Astrocyte (in vitro differentiated cells and primary cell): Measurements from ENCODE around the gene PEX26. TPM values are rescaled to one million over a fixed set of nuclear protein-coding genes. Genes with fewer than 3 reads are reported as not detected.

Source experiments
- DNase-seq: peaks from one replicate; pipeline ENCODE4 v3.0.0-alpha.2; 2010; ENCODE audit warnings: low read depth
- FAIRE-seq: peaks from 2 replicates; lab custom pipeline; 2011; peaks lifted over from hg19 to GRCh38; lab: Jason Lieb, UNC
- H2AFZ ChIP-seq: 2 replicates; pipeline ENCODE4 v1.6.0; 2012; ENCODE audit warnings: low read depth, low read length, inconsistent platforms
- H3K27ac ChIP-seq: 2 replicates; pipeline ENCODE4 v1.5.1; 2011; ENCODE audit warnings: low read depth, low read length, inconsistent platforms
- H3K27me3 ChIP-seq: 2 replicates; pipeline ENCODE4 v1.6.0; 2011; ENCODE audit warnings: low read length, inconsistent platforms; ENCODE audit not compliant: insufficient read depth
- H3K36me3 ChIP-seq: 2 replicates; pipeline ENCODE4 v1.5.1; 2011; ENCODE audit warnings: low read length, inconsistent platforms; ENCODE audit not compliant: insufficient read depth
- H3K4me1 ChIP-seq: 2 replicates; pipeline ENCODE4 v1.5.1; 2011; ENCODE audit warnings: low read length, inconsistent platforms; ENCODE audit not compliant: insufficient read depth
- H3K4me2 ChIP-seq: 2 replicates; pipeline ENCODE4 v1.6.0; 2012; ENCODE audit warnings: low read length, inconsistent platforms
- H3K4me3 ChIP-seq: 2 replicates; pipeline ENCODE4 v1.5.1; 2011; ENCODE audit warnings: low read depth, mild to moderate bottlenecking, low read length, inconsistent platforms; ENCODE audit not compliant: insufficient read depth
- H3K79me2 ChIP-seq: 2 replicates; pipeline ENCODE4 v1.6.0; 2012; ENCODE audit warnings: mild to moderate bottlenecking, low read length, inconsistent platforms; ENCODE audit not compliant: insufficient read depth
- H3K9ac ChIP-seq: 2 replicates; pipeline ENCODE4 v1.6.0; 2012; ENCODE audit warnings: mild to moderate bottlenecking, low read length, inconsistent platforms
- H3K9me3 ChIP-seq: 2 replicates; pipeline ENCODE4 v1.5.1; 2012; ENCODE audit warnings: low read depth, mild to moderate bottlenecking, low read length, inconsistent platforms; ENCODE audit not compliant: insufficient read depth
- H4K20me1 ChIP-seq: 2 replicates; pipeline ENCODE4 v1.6.0; 2012; ENCODE audit warnings: low read length, inconsistent platforms; ENCODE audit not compliant: insufficient read depth
- H3K27ac Mint-ChIP-seq: one replicate; pipeline ENCODE4 v1.8.0; 2021; ENCODE audit warnings: mild to moderate bottlenecking, mixed read lengths; ENCODE audit not compliant: unreplicated experiment
- H3K27me3 Mint-ChIP-seq: one replicate; pipeline ENCODE4 v1.8.0; 2021; ENCODE audit warnings: low read depth, mixed read lengths; ENCODE audit not compliant: unreplicated experiment
- H3K36me3 Mint-ChIP-seq: one replicate; pipeline ENCODE4 v1.8.0; 2021; ENCODE audit warnings: low read depth, mixed read lengths; ENCODE audit not compliant: unreplicated experiment
- H3K4me1 Mint-ChIP-seq: one replicate; pipeline ENCODE4 v1.8.0; 2021; ENCODE audit warnings: low read depth, mixed read lengths; ENCODE audit not compliant: unreplicated experiment
- H3K4me3 Mint-ChIP-seq: one replicate; pipeline ENCODE4 v1.8.0; 2021; ENCODE audit warnings: mild to moderate bottlenecking, moderate library complexity, mixed read lengths; ENCODE audit not compliant: unreplicated experiment
- H3K9me3 Mint-ChIP-seq: one replicate; pipeline ENCODE4 v1.8.0; 2021; ENCODE audit warnings: mild to moderate bottlenecking, mixed read lengths; ENCODE audit not compliant: unreplicated experiment
- EZH2 ChIP-seq: IDR thresholded peaks from 2 replicates; pipeline ENCODE4 v1.6.1; 2012; ENCODE audit warnings: mild to moderate bottlenecking, low read length, inconsistent platforms; ENCODE audit not compliant: insufficient read depth
- total RNA-seq: library from RNA; stranded (reverse); gene quantifications from 2 replicates; pipeline ENCODE4 v1.2.1, GENCODE V29; 2021
- TF ChIP-seq, protein P1 (sequence below): IDR thresholded peaks from 2 replicates; pipeline ENCODE4 v1.5.1; 2011; ENCODE audit warnings: low read depth, mild to moderate bottlenecking, inconsistent platforms, low read length, moderate library complexity; ENCODE audit not compliant: insufficient read depth

PEX26 gene
- total RNA-seq, 1 donor from 2014 or later: 41.9 TPM

DNA sequence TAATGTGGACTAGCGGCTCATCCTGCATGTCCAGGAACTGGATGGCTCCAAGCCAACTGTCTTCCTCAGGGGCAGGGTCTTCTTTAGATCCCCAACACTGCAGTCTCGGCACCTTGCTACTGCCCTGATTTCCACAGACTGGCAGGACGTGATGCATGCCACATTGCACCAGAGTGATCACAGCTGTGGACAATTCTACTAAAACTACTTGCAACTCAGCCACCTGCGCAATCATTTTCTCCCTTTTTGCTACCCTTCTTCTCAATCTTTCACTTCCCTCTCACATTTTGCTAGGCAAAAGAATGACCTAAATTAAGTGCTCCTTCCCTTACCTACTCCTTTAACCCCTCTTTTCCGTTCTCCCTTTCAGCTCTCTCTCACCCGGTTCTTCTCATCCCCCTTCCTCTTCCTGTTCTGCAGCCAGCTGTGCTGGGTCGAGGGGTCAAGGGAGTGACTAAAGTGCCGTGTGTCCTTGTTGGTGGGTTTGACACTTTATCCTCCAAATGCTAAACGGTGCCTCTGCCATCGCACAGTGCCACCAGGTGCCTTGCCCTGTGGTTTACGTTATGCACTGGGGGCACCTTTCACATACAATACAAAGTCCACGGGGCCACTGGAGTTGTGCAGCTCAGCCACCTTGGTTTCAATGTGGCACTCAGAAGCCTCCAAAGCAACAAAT is 11.5 kb upstream of the PEX26 start:
- H3K4me1 ChIP-seq: peaks cover 23% of the 10 kb centered on the region
- FAIRE-seq (no peak), DNase-seq (no peak)
- Mint-ChIP-seq H3K36me3 (peaks cover 3% of the 10 kb centered on the region), H3K9me3 (no peaks in the 10 kb centered on the region), H3K4me3 (peak overlapping the region; percentile 31), H3K27ac (peak overlapping the region; percentile 10), H3K4me1 (peaks cover 40% of the 10 kb centered on the region), H3K27me3 (peaks cover 5% of the 10 kb centered on the region)
- no peak overlapping the region for H3K4me3 ChIP-seq
- H2AFZ ChIP-seq: no peak overlapping the region
- H3K9ac ChIP-seq: no peak overlapping the region
- H4K20me1 ChIP-seq: no peaks in the 10 kb centered on the region
- no peaks in the 10 kb centered on the region for H3K9me3 ChIP-seq
- H3K27me3 ChIP-seq: no peaks in the 10 kb centered on the region
- H3K27ac ChIP-seq: no peak overlapping the region
- TF ChIP-seq EZH2: no peak
- TF ChIP-seq, protein P1, sequence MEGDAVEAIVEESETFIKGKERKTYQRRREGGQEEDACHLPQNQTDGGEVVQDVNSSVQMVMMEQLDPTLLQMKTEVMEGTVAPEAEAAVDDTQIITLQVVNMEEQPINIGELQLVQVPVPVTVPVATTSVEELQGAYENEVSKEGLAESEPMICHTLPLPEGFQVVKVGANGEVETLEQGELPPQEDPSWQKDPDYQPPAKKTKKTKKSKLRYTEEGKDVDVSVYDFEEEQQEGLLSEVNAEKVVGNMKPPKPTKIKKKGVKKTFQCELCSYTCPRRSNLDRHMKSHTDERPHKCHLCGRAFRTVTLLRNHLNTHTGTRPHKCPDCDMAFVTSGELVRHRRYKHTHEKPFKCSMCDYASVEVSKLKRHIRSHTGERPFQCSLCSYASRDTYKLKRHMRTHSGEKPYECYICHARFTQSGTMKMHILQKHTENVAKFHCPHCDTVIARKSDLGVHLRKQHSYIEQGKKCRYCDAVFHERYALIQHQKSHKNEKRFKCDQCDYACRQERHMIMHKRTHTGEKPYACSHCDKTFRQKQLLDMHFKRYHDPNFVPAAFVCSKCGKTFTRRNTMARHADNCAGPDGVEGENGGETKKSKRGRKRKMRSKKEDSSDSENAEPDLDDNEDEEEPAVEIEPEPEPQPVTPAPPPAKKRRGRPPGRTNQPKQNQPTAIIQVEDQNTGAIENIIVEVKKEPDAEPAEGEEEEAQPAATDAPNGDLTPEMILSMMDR: no peak
- H3K4me2 ChIP-seq: no peak overlapping the region
- H3K79me2 ChIP-seq: no peaks in the 10 kb centered on the region
- no peaks in the 10 kb centered on the region for H3K36me3 ChIP-seq

DNA sequence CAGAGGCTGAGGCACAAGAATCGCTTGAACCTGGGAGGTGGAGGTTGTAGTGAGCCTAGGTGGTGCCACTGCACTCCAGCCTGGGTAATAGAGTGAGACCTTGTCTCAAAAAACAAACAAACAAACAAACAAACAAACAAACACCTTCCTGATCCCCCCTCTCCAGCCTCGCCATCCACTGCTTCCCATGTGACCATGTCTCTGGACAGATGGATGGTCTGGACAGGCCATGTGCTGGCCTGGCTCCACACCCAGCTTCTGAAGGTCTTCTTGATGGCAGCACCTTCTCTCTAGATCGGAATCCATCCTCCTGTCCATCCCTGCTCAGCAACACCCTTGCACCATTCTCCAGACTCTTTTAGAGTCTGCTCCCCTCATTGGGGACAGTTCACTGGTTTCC is 10.7 kb upstream of the PEX26 start:
- H3K9me3 Mint-ChIP-seq: no peaks in the 10 kb centered on the region
- no peaks in the 10 kb centered on the region for H3K27me3 ChIP-seq
- no peaks in the 10 kb centered on the region for H3K9me3 ChIP-seq
- H3K9ac ChIP-seq: no peak overlapping the region
- H3K4me2 ChIP-seq: no peak overlapping the region
- DNase-seq (no peak), FAIRE-seq (no peak)
- H3K36me3 Mint-ChIP-seq: peaks cover 3% of the 10 kb centered on the region
- H3K36me3 ChIP-seq: no peaks in the 10 kb centered on the region
- no peaks in the 10 kb centered on the region for H4K20me1 ChIP-seq
- H3K4me3 ChIP-seq: no peak overlapping the region
- peaks cover 5% of the 10 kb centered on the region for H3K27me3 Mint-ChIP-seq
- H2AFZ ChIP-seq: no peak overlapping the region
- peaks cover 39% of the 10 kb centered on the region for H3K4me1 Mint-ChIP-seq
- peak overlapping the region; percentile 69 for H3K27ac Mint-ChIP-seq
- no peak for TF ChIP-seq EZH2
- TF ChIP-seq, protein P1: no peak
- peaks cover 17% of the 10 kb centered on the region for H3K4me1 ChIP-seq
- H3K27ac ChIP-seq: no peak overlapping the region
- no peak overlapping the region for H3K4me3 Mint-ChIP-seq
- H3K79me2 ChIP-seq: no peaks in the 10 kb centered on the region

DNA sequence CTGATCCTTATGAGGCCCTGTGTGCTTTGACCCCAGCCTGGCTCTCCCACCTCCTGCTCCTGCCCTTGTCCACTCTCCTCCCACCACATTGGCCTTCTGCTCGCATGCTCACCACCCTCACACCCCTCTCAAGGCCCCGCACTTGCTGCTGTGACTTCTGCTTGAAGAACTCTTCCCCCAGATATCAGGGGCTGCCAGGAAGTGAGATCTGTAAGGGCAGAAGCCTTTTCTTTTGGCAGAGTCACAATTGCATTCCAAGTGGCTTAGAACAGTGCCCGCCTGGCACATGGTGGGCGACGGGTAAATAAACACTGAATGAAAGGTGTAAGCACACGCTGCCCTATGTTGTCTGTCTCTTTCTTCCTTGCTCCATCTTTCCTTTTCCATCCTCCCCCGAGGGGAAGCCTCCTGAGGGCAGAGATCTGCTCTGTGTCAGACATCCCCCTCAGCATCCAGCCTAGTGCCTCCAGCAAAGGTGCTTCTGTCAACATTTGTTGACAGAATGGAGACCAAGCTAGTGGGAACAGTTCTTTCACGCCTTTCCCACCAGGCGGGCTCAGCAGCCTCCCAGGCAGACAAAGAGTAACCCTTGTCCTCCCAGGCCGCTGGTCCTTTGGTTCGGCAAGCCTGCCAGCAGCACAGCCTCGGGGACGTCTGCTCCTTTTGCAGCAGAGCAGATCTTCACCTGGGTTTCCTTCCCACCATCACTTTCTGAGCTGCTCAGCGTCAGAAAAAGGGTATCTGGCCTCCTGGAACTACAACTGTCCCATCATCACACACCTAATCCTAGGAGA is 10.0 kb upstream of the PEX26 start:
- Mint-ChIP-seq H3K4me3 (peak overlapping the region; percentile 47), H3K4me1 (peaks cover 33% of the 10 kb centered on the region), H3K27me3 (peaks cover 5% of the 10 kb centered on the region), H3K9me3 (no peaks in the 10 kb centered on the region), H3K36me3 (peaks cover 3% of the 10 kb centered on the region), H3K27ac (peak overlapping the region; percentile 88)
- DNase-seq (peak; percentile 18), FAIRE-seq (no peak)
- TF ChIP-seq EZH2: no peak
- Histone ChIP-seq H3K9me3 (no peaks in the 10 kb centered on the region), H3K9ac (no peak overlapping the region), H4K20me1 (no peaks in the 10 kb centered on the region), H3K79me2 (no peaks in the 10 kb centered on the region), H3K36me3 (no peaks in the 10 kb centered on the region), H3K27ac (no peak overlapping the region), H3K4me1 (peaks cover 17% of the 10 kb centered on the region), H3K4me3 (no peak overlapping the region), H2AFZ (peak overlapping the region; percentile 32), H3K27me3 (no peaks in the 10 kb centered on the region), H3K4me2 (no peak overlapping the region)
